GM23338 (cell line): ENCODE measurements around the gene CD9. TPM values are rescaled to one million over a fixed set of nuclear protein-coding genes. Genes with fewer than 3 reads are reported as not detected.
A peak's percentile ranks its signal among the peaks of the same experiment; 100 is the strongest.

ENCODE experiments used
- ATAC-seq: fragments of 200-7000 bp; cut with Tn5 transposase; 3 replicates; pipeline ENCODE4 v1.9.1; 2020
- DNase-seq: peaks from one replicate; pipeline ENCODE4 v3.0.0-alpha.2; 2015; ENCODE audit warnings: low spot score
- H2AFZ ChIP-seq: fragments of 200-600 bp; sonication (generic); 2 replicates; pipeline ENCODE4 v1.8.0; 2016; ENCODE audit warnings: antibody characterized with exemption, mild to moderate bottlenecking, moderate library complexity
- H3F3A ChIP-seq: fragments of 200-600 bp; sonication (generic); replicated peaks from 2 replicates; pipeline ENCODE4 v1.8.0; 2017; ENCODE audit warnings: antibody characterized with exemption, mixed run types, low read depth
- H3K27ac ChIP-seq: fragments of 200-600 bp; sonication (generic); 2 replicates; pipeline ENCODE4 v1.6.1; 2016; ENCODE audit warnings: low read depth
- H3K27me3 ChIP-seq: fragments of 200-600 bp; sonication (generic); 2 replicates; pipeline ENCODE4 v1.8.0; 2016; ENCODE audit warnings: mild to moderate bottlenecking, mixed run types, moderate library complexity; ENCODE audit not compliant: insufficient read depth
- H3K36me3 ChIP-seq: fragments of 200-600 bp; sonication (generic); 2 replicates; pipeline ENCODE4 v1.8.0; 2016; ENCODE audit warnings: mild to moderate bottlenecking; ENCODE audit not compliant: insufficient read depth
- H3K4me1 ChIP-seq: fragments of 200-600 bp; sonication (generic); 2 replicates; pipeline ENCODE4 v1.8.0; 2016; ENCODE audit warnings: mild to moderate bottlenecking, moderate library complexity; ENCODE audit not compliant: insufficient read depth
- H3K4me2 ChIP-seq: fragments of 200-600 bp; sonication (generic); 2 replicates; pipeline ENCODE4 v1.7.1; 2017; ENCODE audit warnings: mixed run types
- H3K4me3 ChIP-seq: fragments of 200-600 bp; sonication (generic); 2 replicates; pipeline ENCODE4 v1.6.1; 2016; ENCODE audit warnings: mixed run types
- H3K79me2 ChIP-seq: fragments of 200-600 bp; sonication (generic); replicated peaks from 2 replicates; pipeline ENCODE4 v1.8.0; 2017; ENCODE audit warnings: mild to moderate bottlenecking; ENCODE audit not compliant: insufficient read depth
- H3K9me2 ChIP-seq: fragments of 200-600 bp; sonication (generic); 2 replicates; pipeline ENCODE4 v1.8.0; 2017; ENCODE audit not compliant: insufficient read depth
- H4K20me1 ChIP-seq: fragments of 200-600 bp; sonication (generic); replicated peaks from 2 replicates; pipeline ENCODE4 v1.8.0; 2017; ENCODE audit warnings: mild to moderate bottlenecking; ENCODE audit not compliant: insufficient read depth
- H3K27ac Mint-ChIP-seq: 2 replicates; pipeline ENCODE4 v1.8.0; 2020; ENCODE audit warnings: inconsistent platforms, mild to moderate bottlenecking, moderate library complexity, mixed read lengths
- H3K27me3 Mint-ChIP-seq: 3 replicates; pipeline ENCODE4 v1.8.0; 2022; ENCODE audit warnings: low read depth, mild to moderate bottlenecking, moderate library complexity, mixed read lengths, inconsistent platforms; ENCODE audit not compliant: insufficient read depth, poor library complexity
- H3K36me3 Mint-ChIP-seq: 3 replicates; pipeline ENCODE4 v1.8.0; 2021; ENCODE audit warnings: low read depth, mild to moderate bottlenecking, inconsistent platforms, moderate library complexity, mixed read lengths
- H3K4me1 Mint-ChIP-seq: 3 replicates; pipeline ENCODE4 v1.8.0; 2020; ENCODE audit warnings: mild to moderate bottlenecking, inconsistent platforms, mixed read lengths
- H3K4me3 Mint-ChIP-seq: 3 replicates; pipeline ENCODE4 v1.8.0; 2021; ENCODE audit warnings: moderate library complexity, mild to moderate bottlenecking, inconsistent platforms, mixed read lengths
- H3K9me3 Mint-ChIP-seq: 3 replicates; pipeline ENCODE4 v1.8.0; 2020; ENCODE audit warnings: moderate library complexity, mild to moderate bottlenecking, inconsistent platforms, mixed read lengths
- CREB1 ChIP-seq: fragments of 250-450 bp; sonication (Bioruptor Pico); IDR thresholded peaks from 2 replicates; pipeline ENCODE4 v1.5.0; 2020; ENCODE audit warnings: low read depth, mild to moderate bottlenecking, moderate library complexity
- EZH2 ChIP-seq: fragments of 200-600 bp; sonication (generic); IDR thresholded peaks from one replicate; pipeline ENCODE4 v1.8.0; 2017; ENCODE audit warnings: antibody characterized with exemption, mild to moderate bottlenecking, low read depth; ENCODE audit not compliant: unreplicated experiment
- EZH2phosphoT487 ChIP-seq: fragments of 200-600 bp; sonication (generic); IDR thresholded peaks from one replicate; pipeline ENCODE4 v1.8.1; 2018; ENCODE audit warnings: antibody characterized with exemption; ENCODE audit not compliant: unreplicated experiment
- JUNB ChIP-seq: IDR thresholded peaks from one replicate; pipeline ENCODE4 v1.6.1; 2016; ENCODE audit warnings: antibody characterized with exemption; ENCODE audit not compliant: unreplicated experiment
- NANOG ChIP-seq: IDR thresholded peaks from 2 replicates; pipeline ENCODE4 v1.6.1; 2016; ENCODE audit warnings: antibody characterized with exemption, borderline replicate concordance
- POLR2AphosphoS5 ChIP-seq: IDR thresholded peaks from 2 replicates; pipeline ENCODE4 v1.6.1; 2016; ENCODE audit warnings: antibody characterized with exemption, low read depth
- REST ChIP-seq: IDR thresholded peaks from one replicate; pipeline ENCODE4 v1.6.1; 2018; ENCODE audit warnings: antibody characterized with exemption; ENCODE audit not compliant: unreplicated experiment
- STAT1 ChIP-seq: IDR thresholded peaks from one replicate; pipeline ENCODE4 v1.6.1; 2016; ENCODE audit warnings: antibody characterized with exemption; ENCODE audit not compliant: unreplicated experiment
- ZNF114 ChIP-seq: fragments of 250-450 bp; sonication (Bioruptor Pico); IDR thresholded peaks from 2 replicates; pipeline ENCODE4 v1.5.0; 2020; ENCODE audit warnings: mild to moderate bottlenecking, moderate library complexity
- ZNF331 ChIP-seq: fragments of 250-450 bp; sonication (Bioruptor Pico); IDR thresholded peaks from 2 replicates; pipeline ENCODE4 v1.5.0; 2020; ENCODE audit warnings: low read depth, mild to moderate bottlenecking, moderate library complexity
- polyA plus RNA-seq: library from polyadenylated mRNA; unstranded; fragments of >200 nt; fragmentation: Nextera tagmentation; extraction: Ambion mirVana; gene quantifications from 2 replicates; pipeline ENCODE4 v1.2.1, GENCODE V29; 2016
- total RNA-seq: library from RNA; depleted of rRNA; stranded (reverse); fragments of >200 nt; shearing (Covaris generic); gene quantifications from 2 replicates; pipeline ENCODE4 v1.2.3, GENCODE V29; 2014
- TF ChIP-seq, protein P1 (sequence below), 2 experiments: fragments of 200-600 bp in 1 of 2; sonication (generic) in 1 of 2; conservative IDR thresholded peaks; 2 replicates each; pipeline versions ENCODE4 v1.5.1 to v1.6.1; 2016 to 2017; ENCODE audit warnings: antibody characterized with exemption in 2 of 2, low read depth in 2 of 2, mild to moderate bottlenecking in 2 of 2, moderate library complexity in 1 of 2
- TF ChIP-seq, protein P2 (sequence below): IDR thresholded peaks from 2 replicates; pipeline ENCODE4 v1.6.1; 2016; ENCODE audit warnings: antibody characterized with exemption
- TF ChIP-seq, protein P3 (sequence below): fragments of 250-450 bp; sonication (Bioruptor Pico); IDR thresholded peaks from 2 replicates; pipeline ENCODE4 v1.5.0; 2020; ENCODE audit warnings: mild to moderate bottlenecking, moderate library complexity

CD9 gene
- total and polyA plus RNA-seq, 2 experiments from 2014 or later = 222 to 251 TPM

DNA sequence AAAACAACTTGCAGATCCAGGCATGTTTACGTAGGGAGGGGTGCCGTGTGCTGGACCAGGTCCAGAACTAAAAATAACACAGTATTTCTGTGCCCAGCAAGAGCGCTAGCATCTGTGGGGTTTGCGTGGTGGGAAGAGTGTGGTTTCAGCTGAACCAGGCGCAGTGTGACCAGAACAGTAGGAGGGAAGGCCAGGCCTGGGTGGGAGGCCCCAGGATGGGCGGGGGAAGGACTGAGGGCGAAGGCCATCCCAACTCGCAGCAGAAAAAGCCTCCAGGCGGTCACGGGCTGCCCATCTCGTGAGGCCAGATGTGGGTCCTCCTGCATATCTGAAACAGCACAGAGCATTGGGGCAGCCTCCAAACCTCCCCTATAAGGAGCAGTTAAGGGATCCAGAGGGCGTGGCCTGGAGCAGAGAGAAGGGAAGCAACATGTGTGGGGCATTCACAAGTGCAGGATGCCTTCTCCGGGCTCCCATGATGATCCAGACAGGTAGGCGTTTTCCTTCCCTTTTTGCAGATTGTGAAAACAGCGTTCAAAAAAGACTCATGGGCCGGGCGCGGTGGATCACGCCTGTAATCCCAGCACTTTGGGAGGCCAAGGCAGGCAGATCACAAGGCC lies 17.8 kb upstream of the CD9 start:
- no peaks in the 10 kb centered on the region for H3K79me2 ChIP-seq
- H3K4me1 ChIP-seq = peaks cover 10% of the 10 kb centered on the region
- Mint-ChIP-seq H3K9me3 (peaks cover 3% of the 10 kb centered on the region; the same call in 1 of the 3 replicates), H3K36me3 (no peaks in the 10 kb centered on the region), H3K4me1 (peaks cover 15% of the 10 kb centered on the region), H3K4me3 (no peak overlapping the region), H3K27ac (0 out of 2 replicates have a peak overlapping the region, but pooled peaks have one; percentile 24), H3K27me3 (peaks cover 13% of the 10 kb centered on the region)
- DNase-seq (no peak), ATAC-seq (peak; percentile 15; the same call in 2 of the 3 replicates)
- H3K27ac ChIP-seq = no peak overlapping the region
- TF ChIP-seq JUNB (no peak), ZNF331 (CRISPR knock-in tag) (no peak), EZH2 (no peak), CREB1 (CRISPR knock-in tag) (no peak), STAT1 (no peak), EZH2phosphoT487 (no peak), REST (no peak), POLR2AphosphoS5 (no peak), NANOG (no peak), ZNF114 (CRISPR knock-in tag) (no peak)
- TF ChIP-seq, protein P1, sequence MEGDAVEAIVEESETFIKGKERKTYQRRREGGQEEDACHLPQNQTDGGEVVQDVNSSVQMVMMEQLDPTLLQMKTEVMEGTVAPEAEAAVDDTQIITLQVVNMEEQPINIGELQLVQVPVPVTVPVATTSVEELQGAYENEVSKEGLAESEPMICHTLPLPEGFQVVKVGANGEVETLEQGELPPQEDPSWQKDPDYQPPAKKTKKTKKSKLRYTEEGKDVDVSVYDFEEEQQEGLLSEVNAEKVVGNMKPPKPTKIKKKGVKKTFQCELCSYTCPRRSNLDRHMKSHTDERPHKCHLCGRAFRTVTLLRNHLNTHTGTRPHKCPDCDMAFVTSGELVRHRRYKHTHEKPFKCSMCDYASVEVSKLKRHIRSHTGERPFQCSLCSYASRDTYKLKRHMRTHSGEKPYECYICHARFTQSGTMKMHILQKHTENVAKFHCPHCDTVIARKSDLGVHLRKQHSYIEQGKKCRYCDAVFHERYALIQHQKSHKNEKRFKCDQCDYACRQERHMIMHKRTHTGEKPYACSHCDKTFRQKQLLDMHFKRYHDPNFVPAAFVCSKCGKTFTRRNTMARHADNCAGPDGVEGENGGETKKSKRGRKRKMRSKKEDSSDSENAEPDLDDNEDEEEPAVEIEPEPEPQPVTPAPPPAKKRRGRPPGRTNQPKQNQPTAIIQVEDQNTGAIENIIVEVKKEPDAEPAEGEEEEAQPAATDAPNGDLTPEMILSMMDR (conservative IDR thresholded peaks at IDR 0.05; ENCODE audit: low read depth in 2 of 2) = no peak
- TF ChIP-seq, protein P2, sequence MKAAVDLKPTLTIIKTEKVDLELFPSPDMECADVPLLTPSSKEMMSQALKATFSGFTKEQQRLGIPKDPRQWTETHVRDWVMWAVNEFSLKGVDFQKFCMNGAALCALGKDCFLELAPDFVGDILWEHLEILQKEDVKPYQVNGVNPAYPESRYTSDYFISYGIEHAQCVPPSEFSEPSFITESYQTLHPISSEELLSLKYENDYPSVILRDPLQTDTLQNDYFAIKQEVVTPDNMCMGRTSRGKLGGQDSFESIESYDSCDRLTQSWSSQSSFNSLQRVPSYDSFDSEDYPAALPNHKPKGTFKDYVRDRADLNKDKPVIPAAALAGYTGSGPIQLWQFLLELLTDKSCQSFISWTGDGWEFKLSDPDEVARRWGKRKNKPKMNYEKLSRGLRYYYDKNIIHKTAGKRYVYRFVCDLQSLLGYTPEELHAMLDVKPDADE = no peak
- TF ChIP-seq, protein P3, sequence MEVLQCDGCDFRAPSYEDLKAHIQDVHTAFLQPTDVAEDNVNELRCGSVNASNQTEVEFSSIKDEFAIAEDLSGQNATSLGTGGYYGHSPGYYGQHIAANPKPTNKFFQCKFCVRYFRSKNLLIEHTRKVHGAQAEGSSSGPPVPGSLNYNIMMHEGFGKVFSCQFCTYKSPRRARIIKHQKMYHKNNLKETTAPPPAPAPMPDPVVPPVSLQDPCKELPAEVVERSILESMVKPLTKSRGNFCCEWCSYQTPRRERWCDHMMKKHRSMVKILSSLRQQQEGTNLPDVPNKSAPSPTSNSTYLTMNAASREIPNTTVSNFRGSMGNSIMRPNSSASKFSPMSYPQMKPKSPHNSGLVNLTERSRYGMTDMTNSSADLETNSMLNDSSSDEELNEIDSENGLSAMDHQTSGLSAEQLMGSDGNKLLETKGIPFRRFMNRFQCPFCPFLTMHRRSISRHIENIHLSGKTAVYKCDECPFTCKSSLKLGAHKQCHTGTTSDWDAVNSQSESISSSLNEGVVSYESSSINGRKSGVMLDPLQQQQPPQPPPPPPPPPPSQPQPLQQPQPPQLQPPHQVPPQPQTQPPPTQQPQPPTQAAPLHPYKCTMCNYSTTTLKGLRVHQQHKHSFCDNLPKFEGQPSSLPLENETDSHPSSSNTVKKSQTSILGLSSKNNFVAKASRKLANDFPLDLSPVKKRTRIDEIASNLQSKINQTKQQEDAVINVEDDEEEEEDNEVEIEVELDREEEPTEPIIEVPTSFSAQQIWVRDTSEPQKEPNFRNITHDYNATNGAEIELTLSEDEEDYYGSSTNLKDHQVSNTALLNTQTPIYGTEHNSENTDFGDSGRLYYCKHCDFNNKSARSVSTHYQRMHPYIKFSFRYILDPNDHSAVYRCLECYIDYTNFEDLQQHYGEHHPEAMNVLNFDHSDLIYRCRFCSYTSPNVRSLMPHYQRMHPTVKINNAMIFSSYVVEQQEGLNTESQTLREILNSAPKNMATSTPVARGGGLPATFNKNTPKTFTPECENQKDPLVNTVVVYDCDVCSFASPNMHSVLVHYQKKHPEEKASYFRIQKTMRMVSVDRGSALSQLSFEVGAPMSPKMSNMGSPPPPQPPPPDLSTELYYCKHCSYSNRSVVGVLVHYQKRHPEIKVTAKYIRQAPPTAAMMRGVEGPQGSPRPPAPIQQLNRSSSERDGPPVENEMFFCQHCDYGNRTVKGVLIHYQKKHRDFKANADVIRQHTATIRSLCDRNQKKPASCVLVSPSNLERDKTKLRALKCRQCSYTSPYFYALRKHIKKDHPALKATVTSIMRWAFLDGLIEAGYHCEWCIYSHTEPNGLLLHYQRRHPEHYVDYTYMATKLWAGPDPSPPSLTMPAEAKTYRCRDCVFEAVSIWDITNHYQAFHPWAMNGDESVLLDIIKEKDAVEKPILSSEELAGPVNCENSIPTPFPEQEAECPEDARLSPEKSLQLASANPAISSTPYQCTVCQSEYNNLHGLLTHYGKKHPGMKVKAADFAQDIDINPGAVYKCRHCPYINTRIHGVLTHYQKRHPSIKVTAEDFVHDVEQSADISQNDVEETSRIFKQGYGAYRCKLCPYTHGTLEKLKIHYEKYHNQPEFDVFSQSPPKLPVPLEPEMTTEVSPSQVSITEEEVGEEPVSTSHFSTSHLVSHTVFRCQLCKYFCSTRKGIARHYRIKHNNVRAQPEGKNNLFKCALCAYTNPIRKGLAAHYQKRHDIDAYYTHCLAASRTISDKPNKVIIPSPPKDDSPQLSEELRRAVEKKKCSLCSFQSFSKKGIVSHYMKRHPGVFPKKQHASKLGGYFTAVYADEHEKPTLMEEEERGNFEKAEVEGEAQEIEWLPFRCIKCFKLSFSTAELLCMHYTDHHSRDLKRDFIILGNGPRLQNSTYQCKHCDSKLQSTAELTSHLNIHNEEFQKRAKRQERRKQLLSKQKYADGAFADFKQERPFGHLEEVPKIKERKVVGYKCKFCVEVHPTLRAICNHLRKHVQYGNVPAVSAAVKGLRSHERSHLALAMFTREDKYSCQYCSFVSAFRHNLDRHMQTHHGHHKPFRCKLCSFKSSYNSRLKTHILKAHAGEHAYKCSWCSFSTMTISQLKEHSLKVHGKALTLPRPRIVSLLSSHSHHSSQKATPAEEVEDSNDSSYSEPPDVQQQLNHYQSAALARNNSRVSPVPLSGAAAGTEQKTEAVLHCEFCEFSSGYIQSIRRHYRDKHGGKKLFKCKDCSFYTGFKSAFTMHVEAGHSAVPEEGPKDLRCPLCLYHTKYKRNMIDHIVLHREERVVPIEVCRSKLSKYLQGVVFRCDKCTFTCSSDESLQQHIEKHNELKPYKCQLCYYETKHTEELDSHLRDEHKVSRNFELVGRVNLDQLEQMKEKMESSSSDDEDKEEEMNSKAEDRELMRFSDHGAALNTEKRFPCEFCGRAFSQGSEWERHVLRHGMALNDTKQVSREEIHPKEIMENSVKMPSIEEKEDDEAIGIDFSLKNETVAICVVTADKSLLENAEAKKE = no peak
- H3K27me3 ChIP-seq = no peaks in the 10 kb centered on the region
- H3F3A ChIP-seq = no peaks in the 10 kb centered on the region
- H2AFZ ChIP-seq = peak overlapping the region; percentile 96
- no peak overlapping the region for H3K4me3 ChIP-seq
- no peaks in the 10 kb centered on the region for H3K36me3 ChIP-seq
- H4K20me1 ChIP-seq = no peaks in the 10 kb centered on the region
- no peak overlapping the region for H3K4me2 ChIP-seq
- no peaks in the 10 kb centered on the region for H3K9me2 ChIP-seq
